B cell (primary cell): ENCODE data around the gene HSPA12A.

ENCODE experiments used
- EZH2 ChIP-seq: IDR thresholded peaks from 2 replicates; pipeline ENCODE4 v1.6.1; 2012; ENCODE audit warnings: borderline replicate concordance, low read depth, mild to moderate bottlenecking, moderate library complexity, low read length; ENCODE audit not compliant: insufficient read depth, poor library complexity, severe bottlenecking
- TF ChIP-seq, protein P1 (sequence below): fragments of 200-600 bp; IDR thresholded peaks from one replicate; pipeline ENCODE4 v1.8.0; 2022; ENCODE audit warnings: antibody characterized with exemption, mild to moderate bottlenecking

DNA sequence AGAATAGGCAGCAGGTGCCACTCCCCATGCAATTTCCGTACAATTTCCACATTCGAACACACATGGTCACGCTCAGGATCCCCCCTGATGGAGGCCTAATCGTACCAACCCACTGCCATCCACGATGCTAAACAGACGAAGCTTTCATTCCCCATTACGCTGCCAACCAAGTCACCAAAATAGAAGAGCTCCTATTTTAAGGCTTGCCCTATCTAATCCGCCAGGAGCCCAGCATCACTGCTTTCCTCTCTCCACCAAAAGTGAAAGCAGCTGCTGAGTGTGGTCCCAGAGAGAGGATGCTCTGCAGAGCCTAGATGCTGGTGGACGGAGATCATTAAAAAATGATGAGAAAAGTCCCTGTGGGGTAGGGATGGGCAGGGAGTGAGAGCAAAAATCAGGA, 43.3 kb downstream of the HSPA12A start:
- TF ChIP-seq, protein P1, sequence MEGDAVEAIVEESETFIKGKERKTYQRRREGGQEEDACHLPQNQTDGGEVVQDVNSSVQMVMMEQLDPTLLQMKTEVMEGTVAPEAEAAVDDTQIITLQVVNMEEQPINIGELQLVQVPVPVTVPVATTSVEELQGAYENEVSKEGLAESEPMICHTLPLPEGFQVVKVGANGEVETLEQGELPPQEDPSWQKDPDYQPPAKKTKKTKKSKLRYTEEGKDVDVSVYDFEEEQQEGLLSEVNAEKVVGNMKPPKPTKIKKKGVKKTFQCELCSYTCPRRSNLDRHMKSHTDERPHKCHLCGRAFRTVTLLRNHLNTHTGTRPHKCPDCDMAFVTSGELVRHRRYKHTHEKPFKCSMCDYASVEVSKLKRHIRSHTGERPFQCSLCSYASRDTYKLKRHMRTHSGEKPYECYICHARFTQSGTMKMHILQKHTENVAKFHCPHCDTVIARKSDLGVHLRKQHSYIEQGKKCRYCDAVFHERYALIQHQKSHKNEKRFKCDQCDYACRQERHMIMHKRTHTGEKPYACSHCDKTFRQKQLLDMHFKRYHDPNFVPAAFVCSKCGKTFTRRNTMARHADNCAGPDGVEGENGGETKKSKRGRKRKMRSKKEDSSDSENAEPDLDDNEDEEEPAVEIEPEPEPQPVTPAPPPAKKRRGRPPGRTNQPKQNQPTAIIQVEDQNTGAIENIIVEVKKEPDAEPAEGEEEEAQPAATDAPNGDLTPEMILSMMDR = no peak
- TF ChIP-seq EZH2 = no peak
